HL-60 (cell line): ENCODE results near the gene KCNAB1.

Source experiments
- DNase-seq, 2 experiments: peaks; one replicate each; pipeline ENCODE4 v3.0.0-alpha.2; 2010 to 2020; ENCODE audit warnings: low read depth in 1 of 2, low spot score in 1 of 2
- H3K27ac ChIP-seq: fragments of 250-450 bp; sonication (Bioruptor Pico); replicated peaks from 2 replicates; pipeline ENCODE4 v1.5.1; 2020; ENCODE audit warnings: mild to moderate bottlenecking, moderate library complexity
- H3K27me3 ChIP-seq: fragments of 250-450 bp; sonication (Bioruptor Pico); 2 replicates; pipeline ENCODE4 v1.5.1; 2021; ENCODE audit warnings: mild to moderate bottlenecking, moderate library complexity; ENCODE audit not compliant: insufficient read depth, poor library complexity, severe bottlenecking
- H3K4me3 ChIP-seq: replicated peaks from 2 replicates; pipeline ENCODE4 v1.5.1; 2011; ENCODE audit warnings: mild to moderate bottlenecking, control low read depth, low read length; ENCODE audit not compliant: insufficient read depth
- CTCF ChIP-seq: IDR thresholded peaks from one replicate; pipeline ENCODE4 v1.5.1; 2011; ENCODE audit warnings: low read length, control low read depth, inconsistent platforms; ENCODE audit not compliant: insufficient read depth
- GABPA ChIP-seq: IDR thresholded peaks from 2 replicates; pipeline ENCODE4 v1.6.1; 2012; ENCODE audit warnings: low read depth
- POLR2AphosphoS5 ChIP-seq: IDR thresholded peaks from 2 replicates; pipeline ENCODE4 v1.6.1; 2012; ENCODE audit warnings: low read depth
- REST ChIP-seq: IDR thresholded peaks from 2 replicates; pipeline ENCODE4 v1.6.1; 2012; ENCODE audit warnings: low read depth; ENCODE audit not compliant: insufficient replicate concordance
- SPI1 ChIP-seq: IDR thresholded peaks from 2 replicates; pipeline ENCODE4 v1.6.1; 2012; ENCODE audit warnings: low read depth, mild to moderate bottlenecking, borderline replicate concordance

Gene KCNAB1

GRCh38 chr3:156236556-156237260 lies 116.3 kb downstream of the KCNAB1 start:
- TF ChIP-seq CTCF (no peak), GABPA (no peak), POLR2AphosphoS5 (no peak), REST (no peak), SPI1 (no peak)
- no peak for DNase-seq
- H3K27ac ChIP-seq: no peak overlapping the region
- H3K4me3 ChIP-seq: no peak overlapping the region
- peaks cover 12% of the 10 kb centered on the region for H3K27me3 ChIP-seq

- peaks cover 9% of the 10 kb centered on the region for H3K27me3 ChIP-seq
- no peak overlapping the region for H3K4me3 ChIP-seq
- H3K27ac ChIP-seq: no peak overlapping the region
- DNase-seq: no peak
- no peak for TF ChIP-seq REST
- peak; percentile 52; the same call in 1 of the 2 replicates for TF ChIP-seq SPI1
Observed at GRCh38 chr3:156240642-156241041, 120.3 kb downstream of the KCNAB1 start.

- no peaks in the 10 kb centered on the region for H3K27me3 ChIP-seq
- no peak overlapping the region for H3K4me3 ChIP-seq
- no peak overlapping the region for H3K27ac ChIP-seq
- no peak for DNase-seq
- TF ChIP-seq SPI1: no peak
- TF ChIP-seq CTCF: no peak
- no peak for TF ChIP-seq POLR2AphosphoS5
- TF ChIP-seq REST: no peak
- no peak for TF ChIP-seq GABPA
Observed at GRCh38 chr3:156246961-156247725, 126.8 kb downstream of the KCNAB1 start.
